SK-N-SH (cell line): ENCODE data around the gene PPIF. TPM values are rescaled to one million over a fixed set of nuclear protein-coding genes. Genes with fewer than 3 reads are reported as not detected.
A peak's percentile ranks its signal among the peaks of the same experiment; 100 is the strongest.

Experiments used
- CTCF ChIA-PET: fragments of 300-600, 350-600 bp; formaldehyde crosslinking; extraction: SDS; loops from one replicate; lab custom pipeline; 2021; lab: Yijun Ruan, JAX
- POLR2A ChIA-PET: fragments of 350-600 bp; sonication (Branson Sonifier 250); formaldehyde crosslinking; extraction: SDS; loops from one replicate; lab custom pipeline; 2020; ENCODE audit warnings: antibody characterized with exemption, inconsistent platforms; lab: Yijun Ruan, JAX
- DNase-seq: peaks from one replicate; pipeline ENCODE4 v3.0.0; 2012
- H2AFZ ChIP-seq: fragments of 200-600 bp; sonication (generic); 2 replicates; pipeline ENCODE4 v1.8.1; 2016; ENCODE audit warnings: antibody characterized with exemption, mild to moderate bottlenecking, low read depth
- H3F3A ChIP-seq: fragments of 200-600 bp; sonication (generic); replicated peaks from 2 replicates; pipeline ENCODE3; 2016; ENCODE audit warnings: antibody characterized with exemption, mild to moderate bottlenecking; ENCODE audit not compliant: insufficient read depth
- H3K27ac ChIP-seq, 2 experiments: fragments of 200-500 bp in 1 of 2; fragments of 200-600 bp in 1 of 2; sonication (Bioruptor generic) in 1 of 2; sonication (generic), shearing (Covaris generic) in 1 of 2; 2 replicates each; pipeline versions ENCODE4 v1.5.1 to v1.6.1; 2014 to 2016; ENCODE audit warnings: low read depth in 2 of 2, inconsistent platforms in 1 of 2, low read length in 1 of 2, mild to moderate bottlenecking in 1 of 2, mixed read lengths in 1 of 2
- H3K27me3 ChIP-seq: fragments of 200-600 bp; sonication (generic), shearing (Covaris generic); 2 replicates; pipeline ENCODE4 v1.6.1; 2016; ENCODE audit warnings: mixed run types; ENCODE audit not compliant: insufficient read depth
- H3K36me3 ChIP-seq, 2 experiments: fragments of 200-500 bp in 1 of 2; fragments of 200-600 bp in 1 of 2; sonication (Bioruptor generic) in 1 of 2; sonication (generic) in 1 of 2; replicated peaks in 1 of 2; 2 replicates each; pipeline versions ENCODE3 to v1.5.1; 2014 to 2016; ENCODE audit warnings: low read length in 1 of 2, mild to moderate bottlenecking in 1 of 2; ENCODE audit not compliant: insufficient read depth in 2 of 2, control insufficient read depth in 1 of 2
- H3K4me1 ChIP-seq, 2 experiments: fragments of 200-500 bp in 1 of 2; fragments of 200-600 bp in 1 of 2; sonication (Bioruptor generic) in 1 of 2; sonication (generic), shearing (Covaris generic) in 1 of 2; 2 replicates each; pipeline versions ENCODE4 v1.5.1 to v1.6.1; 2014 to 2016; ENCODE audit warnings: low read depth in 1 of 2, low read length in 1 of 2, mixed run types in 1 of 2; ENCODE audit not compliant: insufficient read depth in 2 of 2, control insufficient read depth in 1 of 2
- H3K4me2 ChIP-seq: fragments of 200-600 bp; sonication (generic), shearing (Covaris generic); 2 replicates; pipeline ENCODE4 v1.6.1; 2017; ENCODE audit warnings: mixed run types
- H3K4me3 ChIP-seq, 2 experiments: fragments of 200-500 bp in 1 of 2; fragments of 200-600 bp in 1 of 2; sonication (Bioruptor generic) in 1 of 2; sonication (generic), shearing (Covaris generic) in 1 of 2; 2 replicates each; pipeline versions ENCODE4 v1.5.1 to v1.8.1; 2014 to 2016; ENCODE audit warnings: low read depth in 2 of 2, inconsistent platforms in 1 of 2, low read length in 1 of 2, mild to moderate bottlenecking in 1 of 2, mixed read lengths in 1 of 2, moderate library complexity in 1 of 2
- H3K79me2 ChIP-seq: fragments of 200-600 bp; sonication (generic); 2 replicates; pipeline ENCODE4 v1.8.1; 2017; ENCODE audit warnings: mild to moderate bottlenecking; ENCODE audit not compliant: insufficient read depth
- H3K9ac ChIP-seq: fragments of 200-600 bp; sonication (generic); 2 replicates; pipeline ENCODE4 v1.6.1; 2017; ENCODE audit warnings: mixed run types
- H3K9me2 ChIP-seq: fragments of 200-600 bp; sonication (generic); 2 replicates; pipeline ENCODE4 v1.6.1; 2017; ENCODE audit warnings: mixed run types
- H3K9me3 ChIP-seq: fragments of 200-600 bp; sonication (generic); 2 replicates; pipeline ENCODE4 v1.6.1; 2017; ENCODE audit warnings: mixed run types, mild to moderate bottlenecking, moderate library complexity
- H4K20me1 ChIP-seq: fragments of 200-600 bp; sonication (generic); 2 replicates; pipeline ENCODE4 v1.6.1; 2017; ENCODE audit warnings: mild to moderate bottlenecking, mixed run types; ENCODE audit not compliant: insufficient read depth
- CHD2 ChIP-seq: fragments of 150-350 bp; IDR thresholded peaks from 2 replicates; pipeline ENCODE4 v1.6.1; 2018; ENCODE audit warnings: low read length; ENCODE audit not compliant: partially characterized antibody
- CTCF ChIP-seq: fragments of 200-600 bp; sonication (generic); IDR thresholded peaks from 2 replicates; pipeline ENCODE4 v1.6.1; 2017; ENCODE audit warnings: antibody characterized with exemption, mild to moderate bottlenecking, moderate library complexity
- ELF1 ChIP-seq: IDR thresholded peaks from 2 replicates; pipeline ENCODE4 v1.4.0; 2012
- FOSL2 ChIP-seq: IDR thresholded peaks from 2 replicates; pipeline ENCODE4 v1.4.0; 2012; ENCODE audit warnings: low read depth, mild to moderate bottlenecking, moderate library complexity, borderline replicate concordance
- GABPA ChIP-seq: IDR thresholded peaks from 2 replicates; pipeline ENCODE4 v1.4.0; 2012; ENCODE audit warnings: low read depth, mild to moderate bottlenecking
- GATA2 ChIP-seq: sonication (generic); formaldehyde crosslinking; IDR thresholded peaks from 2 replicates; pipeline ENCODE4 v1.5.0; 2020; ENCODE audit warnings: mild to moderate bottlenecking, missing genetic modification reagents
- IRF3 ChIP-seq: fragments of 150-350 bp; IDR thresholded peaks from 2 replicates; pipeline ENCODE4 v1.6.1; 2016; ENCODE audit warnings: mild to moderate bottlenecking, low read depth, low read length
- JUND ChIP-seq: IDR thresholded peaks from 2 replicates; pipeline ENCODE4 v1.4.0; 2012
- MAX ChIP-seq: IDR thresholded peaks from 2 replicates; pipeline ENCODE4 v1.4.0; 2012; ENCODE audit warnings: low read depth
- PBX3 ChIP-seq: IDR thresholded peaks from 2 replicates; pipeline ENCODE4; 2012
- TAF1 ChIP-seq: IDR thresholded peaks from 2 replicates; pipeline ENCODE4 v1.6.1; 2012; ENCODE audit warnings: low read depth, mild to moderate bottlenecking, low read length, moderate library complexity, borderline replicate concordance
- ZBTB33 ChIP-seq: IDR thresholded peaks from 2 replicates; pipeline ENCODE4 v1.4.0; 2012; ENCODE audit warnings: low read depth, borderline replicate concordance
- WGBS: methylation state at CpG from one replicate; pipeline ENCODE4 v1.1.6; 2017; ENCODE audit warnings: low lambda C conversion rate; 5-methylcytosine and 5-hydroxymethylcytosine counted together
- polyA plus RNA-seq, 3 experiments: library from polyadenylated mRNA; depleted of rRNA; stranded (reverse); fragments of >200 nt; gene quantifications; 2 replicates each; pipeline ENCODE4 v1.2.3, GENCODE V29; 2012

Gene PPIF
- polyA plus RNA-seq, 1 of the 3 experiments (the other 2 are of a cell fraction): 85.9 TPM

GRCh38 chr10:79318369-79318768 lies 28.9 kb upstream of the PPIF start:
- Histone ChIP-seq H3K79me2 (no peaks in the 10 kb centered on the region), H3K4me1 (peaks cover 40 to 49% of the 10 kb centered on the region in 2 experiments; a peak in 3 of 4 replicates), H3K9me2 (no peaks in the 10 kb centered on the region), H3F3A (peaks cover 51% of the 10 kb centered on the region), H3K27me3 (no peaks in the 10 kb centered on the region), H4K20me1 (no peaks in the 10 kb centered on the region), H3K9ac (peak overlapping the region; percentile 40; the same call in 1 of the 2 replicates), H2AFZ (no peak overlapping the region), H3K4me3 (no peak overlapping the region), H3K9me3 (no peaks in the 10 kb centered on the region), H3K27ac (peak overlapping the region; percentile 62 to 85), H3K36me3 (peaks cover 0 to 20% of the 10 kb centered on the region in 2 experiments), H3K4me2 (peak overlapping the region; percentile 47)
- 99% methylated on average over 5 of the region's 5 CpGs for WGBS
- no peak for TF ChIP-seq MAX
- no peak for TF ChIP-seq GABPA
- TF ChIP-seq IRF3: no peak
- no peak for TF ChIP-seq CTCF
- TF ChIP-seq FOSL2: no peak
- no peak for TF ChIP-seq TAF1
- no peak for TF ChIP-seq ZBTB33
- no peak for TF ChIP-seq PBX3
- no peak for TF ChIP-seq CHD2
- TF ChIP-seq ELF1: no peak
- no peak for TF ChIP-seq JUND
- no peak for TF ChIP-seq GATA2 (CRISPR knock-in tag)
- POLR2A ChIA-PET: no interaction called here
- DNase-seq: no peak
- CTCF ChIA-PET: interaction anchor here (2.2 kb wide), 1 partner anchor 24 kb away, joined by 7 read pairs; no protein-coding TSS in a partner anchor
